ENCODE data around the gene SORCS2.
"Not testable (repeated sequence)": the region's sequence is repeated elsewhere in the genome, so short reads cannot be mapped to it uniquely, and the experiment has no call there.

Gene SORCS2

GRCh38 chr4:7201420-7202305, 9.3 kb downstream of the SORCS2 start:
- no peak for DNase-seq

GRCh38 chr4:7202411-7202810, 10.1 kb downstream of the SORCS2 start:
- DNase-seq = no peak

GRCh38 chr4:7204656-7205387, 12.5 kb downstream of the SORCS2 start:
- DNase-seq = no peak

- peak; percentile 17 for DNase-seq
Observed at GRCh38 chr4:7206385-7206784, 14.0 kb downstream of the SORCS2 start.

- DNase-seq = no peak
Observed at GRCh38 chr4:7206911-7207567, 14.7 kb downstream of the SORCS2 start.

GRCh38 chr4:7207628-7208231, 15.4 kb downstream of the SORCS2 start:
- no peak for DNase-seq

- no peak for DNase-seq
Observed at GRCh38 chr4:7208509-7209451, 16.4 kb downstream of the SORCS2 start.

- no peak for DNase-seq
Observed at GRCh38 chr4:7209699-7210098, 17.4 kb downstream of the SORCS2 start.

- no peak for DNase-seq
Observed at GRCh38 chr4:7210824-7211223, 18.5 kb downstream of the SORCS2 start.

- no peak for DNase-seq
Observed at GRCh38 chr4:7212101-7212674, 19.9 kb downstream of the SORCS2 start.

- no peak for DNase-seq
Observed at GRCh38 chr4:7212921-7213320, 20.6 kb downstream of the SORCS2 start.

- DNase-seq = no peak
Observed at GRCh38 chr4:7213807-7214206, 21.5 kb downstream of the SORCS2 start.

- no peak for DNase-seq
Observed at GRCh38 chr4:7214359-7214758, 22.0 kb downstream of the SORCS2 start.

- not testable (repeated sequence) for DNase-seq
Observed at GRCh38 chr4:7215187-7215586, 22.8 kb downstream of the SORCS2 start.

GRCh38 chr4:7217039-7217438, 24.7 kb downstream of the SORCS2 start:
- no peak for DNase-seq

GRCh38 chr4:7217474-7218321, 25.4 kb downstream of the SORCS2 start:
- DNase-seq = no peak

- no peak for DNase-seq
Observed at GRCh38 chr4:7218686-7219085, 26.3 kb downstream of the SORCS2 start.

GRCh38 chr4:7222521-7222920, 30.2 kb downstream of the SORCS2 start:
- DNase-seq = no peak

GRCh38 chr4:7223541-7223940, 31.2 kb downstream of the SORCS2 start:
- no peak for DNase-seq

GRCh38 chr4:7224001-7224400, 31.7 kb downstream of the SORCS2 start:
- DNase-seq = no peak

Data from GDM1 (cell line).